Liver (tissue), 9 donors: ENCODE results near the gene PRMT2. TPM values are rescaled to one million over a fixed set of nuclear protein-coding genes. Genes with fewer than 3 reads are reported as not detected.

Source experiments
- DNase-seq: peaks from one replicate; pipeline ENCODE4 v3.0.0-alpha.2; 2017; ENCODE audit warnings: low spot score
- H3K27ac ChIP-seq, 2 donors: one replicate each; pipeline ENCODE4 v1.7.0; 2013; ENCODE audit warnings: inconsistent platforms in 2 of 2, low read length in 2 of 2, control low read depth in 1 of 2, low read depth in 1 of 2, mild to moderate bottlenecking in 1 of 2
- H3K27me3 ChIP-seq, 4 donors: one replicate each; pipeline versions ENCODE4 v1.6.1 to v1.7.0; 2013; ENCODE audit warnings: low read length in 3 of 4, inconsistent platforms in 1 of 4, mild to moderate bottlenecking in 1 of 4, moderate library complexity in 1 of 4; ENCODE audit not compliant: control insufficient read depth in 4 of 4, insufficient read depth in 4 of 4
- H3K36me3 ChIP-seq, 4 donors: one replicate each; pipeline versions ENCODE4 v1.6.1 to v1.7.0; 2013; ENCODE audit warnings: low read length in 3 of 4, mild to moderate bottlenecking in 3 of 4, low read depth in 1 of 4, moderate library complexity in 1 of 4; ENCODE audit not compliant: control insufficient read depth in 4 of 4, insufficient read depth in 3 of 4
- H3K4me1 ChIP-seq, 4 donors: one replicate each; pipeline versions ENCODE4 v1.6.1 to v1.7.0; 2013; ENCODE audit warnings: low read length in 3 of 4, mild to moderate bottlenecking in 3 of 4, moderate library complexity in 1 of 4; ENCODE audit not compliant: control insufficient read depth in 4 of 4, insufficient read depth in 4 of 4
- H3K4me3 ChIP-seq, 3 donors: one replicate each; pipeline versions ENCODE4 v1.6.1 to v1.7.0; 2013; ENCODE audit warnings: low read length in 3 of 3, control low read depth in 1 of 3, low read depth in 1 of 3, mild to moderate bottlenecking in 1 of 3
- H3K9ac ChIP-seq, 2 donors: one replicate each; pipeline ENCODE4 v1.7.0; 2013; ENCODE audit warnings: low read length in 2 of 2, mild to moderate bottlenecking in 2 of 2, moderate library complexity in 2 of 2, control low read depth in 1 of 2, low read depth in 1 of 2
- H3K9me3 ChIP-seq, 4 donors: one replicate each; pipeline versions ENCODE4 v1.6.1 to v1.7.0; 2013; ENCODE audit warnings: low read length in 3 of 4; ENCODE audit not compliant: control insufficient read depth in 4 of 4
- ATF3 ChIP-seq: IDR thresholded peaks from 2 replicates; pipeline ENCODE4 v1.6.1; 2016; ENCODE audit warnings: antibody characterized with exemption
- EGR1 ChIP-seq, 2 donors: IDR thresholded peaks; 2 replicates each; pipeline ENCODE4 v1.6.1; 2016 to 2018; ENCODE audit warnings: antibody characterized with exemption in 2 of 2, low read depth in 2 of 2
- FOXA1 ChIP-seq: IDR thresholded peaks from 2 replicates; pipeline ENCODE4 v1.6.1; 2016; ENCODE audit warnings: antibody characterized with exemption
- FOXA2 ChIP-seq: IDR thresholded peaks from 2 replicates; pipeline ENCODE4 v1.6.1; 2016; ENCODE audit warnings: antibody characterized with exemption
- GABPA ChIP-seq, 2 donors: IDR thresholded peaks in 1 of 2; conservative IDR thresholded peaks in 1 of 2; 2 replicates each; pipeline ENCODE4 v1.6.1; 2016; ENCODE audit warnings: antibody characterized with exemption in 2 of 2, mild to moderate bottlenecking in 1 of 2, moderate library complexity in 1 of 2
- HNF4A ChIP-seq, 2 donors: conservative IDR thresholded peaks; 2 replicates each; pipeline ENCODE4 v1.6.1; 2016; ENCODE audit warnings: antibody characterized with exemption in 2 of 2, mild to moderate bottlenecking in 2 of 2
- HNF4G ChIP-seq: IDR thresholded peaks from 2 replicates; pipeline ENCODE4 v1.6.1; 2016; ENCODE audit warnings: antibody characterized with exemption
- JUND ChIP-seq, 2 donors: IDR thresholded peaks; 2 replicates each; pipeline ENCODE4 v1.6.1; 2016; ENCODE audit warnings: antibody characterized with exemption in 2 of 2
- MAX ChIP-seq: IDR thresholded peaks from 2 replicates; pipeline ENCODE4 v1.6.1; 2016; ENCODE audit warnings: antibody characterized with exemption
- NR2F2 ChIP-seq: IDR thresholded peaks from 2 replicates; pipeline ENCODE4 v1.6.1; 2016; ENCODE audit warnings: antibody characterized with exemption
- RAD21 ChIP-seq, 2 donors: IDR thresholded peaks; 2 replicates each; pipeline ENCODE4 v1.6.1; 2016; ENCODE audit warnings: antibody characterized with exemption in 2 of 2, mild to moderate bottlenecking in 2 of 2
- REST ChIP-seq: IDR thresholded peaks from 2 replicates; pipeline ENCODE4 v1.6.1; 2016; ENCODE audit warnings: antibody characterized with exemption, mild to moderate bottlenecking
- RXRA ChIP-seq, 2 donors: IDR thresholded peaks; 2 replicates each; pipeline ENCODE4 v1.6.1; 2017 to 2018; ENCODE audit warnings: antibody characterized with exemption in 2 of 2, mild to moderate bottlenecking in 1 of 2
- SP1 ChIP-seq: IDR thresholded peaks from 2 replicates; pipeline ENCODE4 v1.6.1; 2018; ENCODE audit warnings: antibody characterized with exemption, mild to moderate bottlenecking
- TAF1 ChIP-seq: conservative IDR thresholded peaks from 2 replicates; pipeline ENCODE4 v1.6.1; 2016; ENCODE audit warnings: antibody characterized with exemption, mild to moderate bottlenecking
- YY1 ChIP-seq: IDR thresholded peaks from 2 replicates; pipeline ENCODE4 v1.6.1; 2016; ENCODE audit warnings: antibody characterized with exemption, mild to moderate bottlenecking
- ZBTB33 ChIP-seq: IDR thresholded peaks from 2 replicates; pipeline ENCODE4 v1.6.1; 2016; ENCODE audit warnings: antibody characterized with exemption
- WGBS: extraction: QIAGEN DNeasy Blood & Tissue Kit; methylation state at CpG from one replicate; pipeline ENCODE4 v1.1.7; 2013; 5-methylcytosine and 5-hydroxymethylcytosine counted together
- polyA plus RNA-seq, 2 donors: library from polyadenylated mRNA; stranded (reverse) in 1 of 2; unstranded in 1 of 2; fragments of 200-250 nt in 1 of 2; fragments of >200 nt in 1 of 2; fragmentation: Nextera tagmentation in 1 of 2; extraction: Ambion mirVana in 1 of 2; gene quantifications; one replicate each; pipeline versions ENCODE4 v1.2.1 to v1.2.3, GENCODE V29; 2013 to 2015
- total RNA-seq, 2 donors: library from RNA; depleted of rRNA; stranded (reverse); fragments of >200 nt; gene quantifications; one replicate each; pipeline ENCODE4 v1.2.3, GENCODE V29; 2014
- donor health status: healthy.
- donor health status: healthy.
- donor health status: healthy.
- donor health status: healthy.
- donor health status: healthy.

Gene PRMT2
- total and polyA plus RNA-seq, 4 donors, result 17.9 to 29.2 (median 23.2) TPM

DNA sequence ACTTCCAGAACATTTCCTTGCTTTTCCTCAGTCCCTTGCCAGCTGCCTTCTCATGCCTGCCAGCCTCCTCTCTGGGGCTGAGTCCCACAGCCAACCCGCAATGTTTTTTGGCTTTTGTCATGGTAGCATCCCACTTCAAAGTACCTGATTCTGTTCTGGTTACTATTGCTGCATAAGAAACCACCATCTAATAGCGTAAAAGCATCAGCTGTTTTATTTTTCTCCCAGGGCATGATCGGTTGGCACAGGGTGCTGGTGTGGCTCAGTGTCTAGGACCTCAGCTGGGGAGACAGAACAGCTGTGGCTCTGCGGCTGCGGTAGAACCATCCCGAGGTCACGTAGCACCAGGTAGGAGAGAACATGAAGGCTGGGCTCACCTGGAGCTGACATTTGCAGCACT lies 8.9 kb upstream of the PRMT2 start:
- Histone ChIP-seq H3K36me3 (no peaks in the 10 kb centered on the region), H3K9me3 (peaks cover 0 to 4% (median 0%) of the 10 kb centered on the region in 4 donors), H3K27me3 (no peaks in the 10 kb centered on the region), H3K4me3 (no peak overlapping the region), H3K27ac (no peak overlapping the region), H3K9ac (no peak overlapping the region), H3K4me1 (no peaks in the 10 kb centered on the region)
- TF ChIP-seq EGR1 (IDR thresholded peaks at IDR 0.05; ENCODE audit: low read depth in 2 of 2), result no peak
- TF ChIP-seq YY1, result no peak
- no peak for TF ChIP-seq REST
- no peak for TF ChIP-seq SP1
- TF ChIP-seq RAD21 (IDR thresholded peaks at IDR 0.05), result no peak
- no peak for TF ChIP-seq HNF4A (conservative IDR thresholded peaks at IDR 0.05)
- no peak for TF ChIP-seq ATF3
- no peak for TF ChIP-seq TAF1
- TF ChIP-seq FOXA2, result no peak
- TF ChIP-seq FOXA1, result no peak
- TF ChIP-seq MAX, result no peak
- no peak for TF ChIP-seq NR2F2
- TF ChIP-seq HNF4G, result no peak
- no peak for TF ChIP-seq ZBTB33
- TF ChIP-seq RXRA (IDR thresholded peaks at IDR 0.05), result no peak
- no peak for TF ChIP-seq GABPA (IDR thresholded peaks at IDR 0.05 in 1 of 2, conservative IDR thresholded peaks at IDR 0.05 in 1 of 2)
- 92% methylated on average over 7 of the region's 7 CpGs for WGBS
- DNase-seq, result no peak

DNA sequence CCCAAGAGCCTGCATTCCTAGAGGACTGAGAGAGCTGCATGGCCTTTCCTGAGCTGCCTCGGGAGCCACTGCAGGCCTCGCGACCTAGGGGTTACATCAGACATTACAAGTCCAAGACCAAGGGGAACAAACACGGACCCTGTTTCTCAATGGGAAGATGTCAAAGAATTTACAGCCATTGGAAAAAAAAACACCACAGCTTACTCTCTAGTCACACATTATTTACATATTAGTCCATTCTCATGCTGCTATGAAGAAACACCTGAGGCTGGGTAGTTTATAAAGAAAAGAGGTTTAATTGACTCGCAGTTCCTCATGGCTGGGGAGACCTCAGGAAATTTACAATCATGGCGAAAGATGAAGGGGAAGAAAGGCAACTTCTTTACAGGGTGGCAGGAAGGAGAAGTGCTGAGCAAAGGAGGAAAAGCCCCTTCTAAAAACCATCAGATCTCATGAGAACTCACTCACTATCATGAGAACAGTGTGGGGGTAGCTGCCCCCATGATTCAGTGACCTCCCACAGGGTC lies 8.4 kb upstream of the PRMT2 start:
- 72% methylated on average over 6 of the region's 6 CpGs for WGBS
- DNase-seq, result no peak
- no peak overlapping the region for H3K27ac ChIP-seq
- TF ChIP-seq HNF4A (conservative IDR thresholded peaks at IDR 0.05), result no peak
- no peak for TF ChIP-seq EGR1 (IDR thresholded peaks at IDR 0.05; ENCODE audit: low read depth in 2 of 2)
- TF ChIP-seq RXRA (IDR thresholded peaks at IDR 0.05), result no peak
- TF ChIP-seq ZBTB33, result no peak
- TF ChIP-seq ATF3, result no peak
- TF ChIP-seq SP1, result no peak
- TF ChIP-seq FOXA1, result no peak
- TF ChIP-seq REST, result no peak
- no peak for TF ChIP-seq MAX
- no peak for TF ChIP-seq RAD21 (IDR thresholded peaks at IDR 0.05)
- no peak for TF ChIP-seq NR2F2
- TF ChIP-seq HNF4G, result no peak
- no peak for TF ChIP-seq JUND (IDR thresholded peaks at IDR 0.05)
- no peak for TF ChIP-seq YY1

More for the DNA sequence above, 8.4 kb upstream of the PRMT2 start:
- peaks cover 0 to 4% (median 0%) of the 10 kb centered on the region in 4 donors for H3K9me3 ChIP-seq
- no peak overlapping the region for H3K9ac ChIP-seq
- H3K36me3 ChIP-seq, result no peaks in the 10 kb centered on the region
- H3K4me1 ChIP-seq, result no peaks in the 10 kb centered on the region
- no peak overlapping the region for H3K4me3 ChIP-seq
- no peaks in the 10 kb centered on the region for H3K27me3 ChIP-seq
